MCF 10A (cell line): ENCODE results near the gene PGAM2. TPM values are rescaled to one million over a fixed set of nuclear protein-coding genes. Genes with fewer than 3 reads are reported as not detected.

ENCODE experiments used
- BruUV-seq: library from RNA; stranded (reverse); fragments of 400-500 nt; replicated peaks from 2 replicates; lab custom pipeline; 2021; lab: Mats Ljungman, UMichigan
- CTCF ChIA-PET: fragments of 300-600 bp; sonication (Branson Sonifier 250); formaldehyde crosslinking; extraction: SDS; loops from one replicate; lab custom pipeline; 2021; ENCODE audit warnings: antibody characterized with exemption, inconsistent platforms; lab: Yijun Ruan, JAX
- POLR2A ChIA-PET: fragments of 300-600, 350-650 bp; sonication (Branson Sonifier 250); formaldehyde crosslinking; extraction: SDS; loops from one replicate; lab custom pipeline; 2020; ENCODE audit warnings: antibody characterized with exemption, inconsistent platforms; lab: Yijun Ruan, JAX
- DNase-seq: peaks from one replicate; pipeline ENCODE4 v3.0.0-alpha.2; 2018; ENCODE audit not compliant: unreplicated experiment
- H3K27ac Mint-ChIP-seq: one replicate; pipeline ENCODE4 v1.8.0; 2022; ENCODE audit warnings: mild to moderate bottlenecking, low read depth, mixed read lengths; ENCODE audit not compliant: unreplicated experiment
- H3K27me3 Mint-ChIP-seq: one replicate; pipeline ENCODE4 v1.8.0; 2022; ENCODE audit warnings: mixed read lengths; ENCODE audit not compliant: insufficient read depth, unreplicated experiment
- H3K36me3 Mint-ChIP-seq: one replicate; pipeline ENCODE4 v1.8.0; 2022; ENCODE audit warnings: mild to moderate bottlenecking, moderate library complexity, mixed read lengths; ENCODE audit not compliant: insufficient read depth, unreplicated experiment
- H3K4me1 Mint-ChIP-seq: one replicate; pipeline ENCODE4 v1.8.0; 2022; ENCODE audit warnings: mixed read lengths; ENCODE audit not compliant: insufficient read depth, unreplicated experiment
- H3K4me3 Mint-ChIP-seq: one replicate; pipeline ENCODE4 v1.8.0; 2022; ENCODE audit warnings: mild to moderate bottlenecking, moderate library complexity, mixed read lengths; ENCODE audit not compliant: unreplicated experiment
- H3K9me3 Mint-ChIP-seq: one replicate; pipeline ENCODE4 v1.8.0; 2022; ENCODE audit warnings: mixed read lengths; ENCODE audit not compliant: unreplicated experiment
- intact Hi-C: fragments of 100-400 bp; cut with micrococcal nuclease; formaldehyde crosslinking; loops from 2 replicates; pipeline ENCODE4 v1.14.1; 2022
- total RNA-seq: library from RNA; stranded (reverse); gene quantifications from 2 replicates; pipeline ENCODE4 v1.2.3, GENCODE V29; 2022
- TF ChIP-seq, protein P1 (sequence below): fragments of 200-600 bp; IDR thresholded peaks from one replicate; pipeline ENCODE4 v1.8.0; 2022; ENCODE audit warnings: antibody characterized with exemption, mild to moderate bottlenecking; ENCODE audit not compliant: unreplicated experiment

The PGAM2 gene
- total RNA-seq, 1 experiment from 2014 or later, result not detected

DNA sequence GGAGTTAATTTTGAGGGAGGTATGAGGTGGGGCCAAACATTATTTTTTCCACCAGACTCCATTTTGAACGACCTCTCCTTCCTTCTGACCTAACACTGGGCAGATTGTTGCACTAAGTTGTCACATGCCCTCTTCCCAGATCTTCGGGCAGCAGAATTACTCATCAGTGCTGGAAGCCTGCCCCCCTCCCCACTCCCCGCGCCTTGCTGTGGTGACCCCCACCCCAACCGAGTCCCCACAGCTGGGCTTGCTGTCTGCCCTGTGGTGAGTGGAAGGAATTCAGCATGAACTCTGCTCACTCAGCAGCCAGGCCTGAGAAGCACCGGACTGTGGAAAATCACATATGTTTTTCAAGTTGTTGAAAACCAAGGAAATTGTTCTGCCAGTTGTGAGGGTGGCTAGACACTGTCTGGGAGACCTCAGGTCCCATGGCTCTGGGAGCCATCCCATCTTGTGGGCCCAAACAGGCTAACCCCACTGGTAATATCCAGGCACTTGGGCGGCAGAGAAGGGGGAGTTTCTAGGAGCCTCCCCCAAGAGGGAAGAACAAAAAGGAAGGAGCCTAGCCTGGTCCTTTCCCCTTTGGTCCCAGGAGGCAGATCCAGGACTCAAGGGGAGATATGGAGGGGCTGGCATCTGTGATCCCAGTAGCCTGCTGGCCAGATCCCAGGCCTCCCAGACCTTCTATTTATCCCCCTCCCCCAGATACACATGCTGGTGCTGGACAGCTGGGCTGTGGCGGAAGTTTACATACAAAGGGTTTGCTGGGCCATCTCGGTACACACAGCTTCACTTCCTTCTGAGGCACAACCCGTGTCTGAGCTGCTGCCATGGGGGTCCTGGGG, 35.3 kb upstream of the PGAM2 start:
- ChIA-PET POLR2A (no interaction called here), CTCF (no interaction called here)
- TF ChIP-seq, protein P1, sequence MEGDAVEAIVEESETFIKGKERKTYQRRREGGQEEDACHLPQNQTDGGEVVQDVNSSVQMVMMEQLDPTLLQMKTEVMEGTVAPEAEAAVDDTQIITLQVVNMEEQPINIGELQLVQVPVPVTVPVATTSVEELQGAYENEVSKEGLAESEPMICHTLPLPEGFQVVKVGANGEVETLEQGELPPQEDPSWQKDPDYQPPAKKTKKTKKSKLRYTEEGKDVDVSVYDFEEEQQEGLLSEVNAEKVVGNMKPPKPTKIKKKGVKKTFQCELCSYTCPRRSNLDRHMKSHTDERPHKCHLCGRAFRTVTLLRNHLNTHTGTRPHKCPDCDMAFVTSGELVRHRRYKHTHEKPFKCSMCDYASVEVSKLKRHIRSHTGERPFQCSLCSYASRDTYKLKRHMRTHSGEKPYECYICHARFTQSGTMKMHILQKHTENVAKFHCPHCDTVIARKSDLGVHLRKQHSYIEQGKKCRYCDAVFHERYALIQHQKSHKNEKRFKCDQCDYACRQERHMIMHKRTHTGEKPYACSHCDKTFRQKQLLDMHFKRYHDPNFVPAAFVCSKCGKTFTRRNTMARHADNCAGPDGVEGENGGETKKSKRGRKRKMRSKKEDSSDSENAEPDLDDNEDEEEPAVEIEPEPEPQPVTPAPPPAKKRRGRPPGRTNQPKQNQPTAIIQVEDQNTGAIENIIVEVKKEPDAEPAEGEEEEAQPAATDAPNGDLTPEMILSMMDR, result no peak
- BruUV-seq, result no TSS peak
- peaks cover 7% of the 10 kb centered on the region for H3K36me3 Mint-ChIP-seq
- intact Hi-C loops, result no loop called here
- no peaks in the 10 kb centered on the region for H3K9me3 Mint-ChIP-seq
- H3K27me3 Mint-ChIP-seq, result no peaks in the 10 kb centered on the region
- H3K4me1 Mint-ChIP-seq, result peaks cover 23% of the 10 kb centered on the region
- H3K27ac Mint-ChIP-seq, result no peak overlapping the region
- no peak overlapping the region for H3K4me3 Mint-ChIP-seq
- no peak for DNase-seq

DNA sequence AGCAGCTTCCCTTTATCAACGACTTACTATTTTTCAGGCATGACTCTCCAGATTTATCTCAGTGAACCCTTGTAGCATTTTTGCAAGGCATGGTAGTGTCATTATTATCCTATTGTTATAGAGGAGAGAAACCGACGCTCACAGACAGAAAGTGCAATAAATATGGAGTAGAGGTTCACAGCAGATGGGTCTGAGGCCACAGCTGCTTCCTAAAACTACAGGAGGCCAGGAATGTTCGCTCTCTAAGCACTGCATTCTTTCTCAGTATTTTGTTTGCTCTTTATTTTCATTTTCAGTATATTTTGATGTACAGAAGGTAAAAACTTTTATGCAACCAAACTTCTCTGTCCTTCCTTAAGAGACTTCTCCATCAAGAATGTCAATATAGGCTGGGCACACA, 34.3 kb upstream of the PGAM2 start:
- H3K4me1 Mint-ChIP-seq, result peaks cover 19% of the 10 kb centered on the region
- BruUV-seq, result no TSS peak
- H3K27me3 Mint-ChIP-seq, result no peaks in the 10 kb centered on the region
- no peak overlapping the region for H3K4me3 Mint-ChIP-seq
- TF ChIP-seq, protein P1, result no peak
- ChIA-PET POLR2A (interaction anchor here (0.9 kb wide), 1 partner anchor 31 kb away, joined by 5 read pairs; no protein-coding TSS in a partner anchor), CTCF (no interaction called here)
- H3K27ac Mint-ChIP-seq, result no peak overlapping the region
- H3K36me3 Mint-ChIP-seq, result peaks cover 7% of the 10 kb centered on the region
- intact Hi-C loops, result no loop called here
- no peak for DNase-seq
- no peaks in the 10 kb centered on the region for H3K9me3 Mint-ChIP-seq

DNA sequence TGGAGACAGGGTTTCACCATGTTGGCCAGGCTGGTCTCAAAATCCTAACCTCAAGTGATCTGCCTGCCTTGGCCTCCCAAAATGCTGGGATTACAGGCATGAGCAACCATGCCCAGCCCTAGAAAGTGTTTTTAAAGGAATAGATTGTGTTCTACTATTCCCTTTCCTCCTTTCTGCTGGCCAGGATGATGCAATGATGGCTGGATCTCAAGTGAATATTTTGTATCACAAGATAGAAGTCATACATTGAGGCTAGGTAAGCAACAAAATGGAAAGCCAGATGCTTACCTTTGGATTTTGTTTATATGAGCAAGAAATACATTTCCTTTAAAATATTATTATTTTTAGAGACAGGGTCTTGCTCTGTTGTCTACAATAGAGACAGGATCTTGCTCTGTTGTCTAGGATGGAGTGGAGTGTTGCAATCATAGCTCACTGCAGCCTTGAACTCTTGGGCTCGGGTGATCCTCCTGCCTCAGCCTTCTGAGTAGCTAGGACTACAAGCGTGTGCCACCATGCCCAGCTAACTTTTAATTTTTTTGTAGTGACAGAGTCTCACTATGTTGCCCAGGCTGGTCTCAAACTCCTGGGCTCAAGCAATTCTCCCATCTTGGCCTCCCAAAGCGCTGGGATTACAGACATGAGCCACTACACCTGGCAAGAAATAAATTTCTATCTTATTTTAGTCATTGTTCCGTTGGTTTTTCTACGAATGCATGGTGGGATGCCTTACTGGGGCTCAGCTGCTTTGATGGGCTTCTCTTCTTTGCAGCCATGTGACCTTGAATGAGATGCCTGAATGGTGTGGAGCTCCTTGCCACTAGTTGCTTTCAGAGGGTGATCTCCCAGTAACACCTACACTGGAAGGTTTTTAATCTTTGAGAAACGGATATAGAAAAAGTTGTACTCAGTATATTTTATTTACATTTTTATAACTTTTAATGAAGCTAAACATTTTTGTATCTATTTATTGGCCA, 33.0 kb upstream of the PGAM2 start:
- TF ChIP-seq, protein P1, result no peak
- Mint-ChIP-seq H3K4me3 (no peak overlapping the region), H3K9me3 (no peaks in the 10 kb centered on the region), H3K27me3 (no peaks in the 10 kb centered on the region), H3K27ac (no peak overlapping the region), H3K36me3 (peaks cover 7% of the 10 kb centered on the region), H3K4me1 (peaks cover 19% of the 10 kb centered on the region)
- CTCF ChIA-PET, result interaction anchor here (0.6 kb wide), 2 partner anchors 22 to 186 kb away, joined by 3 read pairs; no protein-coding TSS in a partner anchor
- intact Hi-C loops, result no loop called here
- POLR2A ChIA-PET, result interaction anchor here (0.8 to 1.3 kb wide), 3 partner anchors 11 to 30 kb away, joined by 3 to 5 read pairs (median 5); no protein-coding TSS in a partner anchor
- no TSS peak for BruUV-seq
- DNase-seq, result no peak
